ENCODE results near the gene FILIP1L. TPM values are rescaled to one million over a fixed set of nuclear protein-coding genes. Genes with fewer than 3 reads are reported as not detected.

FILIP1L gene
- total and polyA plus RNA-seq, 2 of the 4 experiments (the other 2 are of a cell fraction) = 11.5 to 19.9 TPM

DNA sequence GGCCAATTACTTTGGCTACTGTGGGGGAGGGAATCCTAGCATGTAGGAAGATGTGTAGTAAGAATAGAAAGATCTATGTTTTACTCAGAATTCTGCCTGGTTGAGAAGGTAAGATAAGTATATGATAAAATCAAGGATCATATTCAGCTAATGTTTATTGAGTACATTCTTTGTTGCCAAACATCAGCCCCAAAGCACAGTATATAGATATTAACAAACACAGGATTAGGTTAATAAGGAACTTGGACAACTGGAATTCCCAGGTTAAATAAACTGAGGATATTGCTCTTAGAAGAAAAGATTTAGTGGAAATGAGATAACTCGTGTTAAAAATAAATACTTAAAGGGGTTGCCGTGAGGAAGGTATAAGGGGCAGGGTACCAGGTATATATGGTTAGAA is 129.6 kb downstream of the FILIP1L start:
- Histone ChIP-seq H3K4me2 (ENCODE audit: low read depth, low read length) (no peak overlapping the region), H3K56ac (ENCODE audit: extremely low read depth, insufficient read depth, low read length) (no peak overlapping the region), H3K9me3 (ENCODE audit: control insufficient read depth, insufficient read depth, low read length) (no peaks in the 10 kb centered on the region), H2BK20ac (ENCODE audit: low read depth, low read length) (no peak overlapping the region), H2BK15ac (ENCODE audit: low read depth, low read length) (no peak overlapping the region), H2AK9ac (replicated peaks; ENCODE audit: low read depth, low read length, poor library complexity) (no peak overlapping the region), H2BK5ac (ENCODE audit: low read depth, low read length, poor library complexity, severe bottlenecking) (no peak overlapping the region), H4K91ac (ENCODE audit: insufficient read depth, low read depth, low read length) (no peak overlapping the region), H3K4me3 (ENCODE audit: insufficient read depth, low read depth, low read length) (no peak overlapping the region), H3K36me3 (ENCODE audit: control insufficient read depth, insufficient read depth, low read length) (no peaks in the 10 kb centered on the region), H2AK5ac (ENCODE audit: low read depth, low read length) (no peak overlapping the region), H4K5ac (ENCODE audit: low read depth, low read length) (0 out of 2 replicates have a peak overlapping the region, but pooled peaks have one; percentile 27), H3K79me1 (ENCODE audit: low read depth in 1 of 2, low read length in 2 of 2) (no peaks in the 10 kb centered on the region), H3K14ac (replicated peaks; ENCODE audit: low read depth, low read length) (no peak overlapping the region), H3K27ac (ENCODE audit: insufficient read depth, low read length) (no peak overlapping the region), H3K27me3 (ENCODE audit: control insufficient read depth, insufficient read depth, low read length) (no peaks in the 10 kb centered on the region), H3K9me1 (ENCODE audit: insufficient read depth, low read length) (no peaks in the 10 kb centered on the region), H4K8ac (ENCODE audit: low read depth in 2 of 2, low read length in 2 of 2) (no peak overlapping the region), H3K23ac (ENCODE audit: low read depth, low read length) (no peak overlapping the region), H3K4me1 (ENCODE audit: control insufficient read depth, insufficient read depth, low read length) (0 out of 2 replicates have a peak, but pooled peaks cover 2% of the 10 kb centered on the region), H2AFZ (replicated peaks; ENCODE audit: low read length, poor library complexity) (no peak overlapping the region), H4K20me1 (ENCODE audit: insufficient read depth, low read length) (no peaks in the 10 kb centered on the region), H3K4ac (ENCODE audit: low read depth, low read length) (no peak overlapping the region), H2BK120ac (ENCODE audit: low read depth, low read length) (no peak overlapping the region), H3K9ac (ENCODE audit: low read depth, low read length) (no peak overlapping the region), H3K18ac (ENCODE audit: low read depth, low read length) (no peak overlapping the region)
- intact Hi-C loops (cut with micrococcal nuclease) = no loop called here
- TF ChIP-seq, protein P1, sequence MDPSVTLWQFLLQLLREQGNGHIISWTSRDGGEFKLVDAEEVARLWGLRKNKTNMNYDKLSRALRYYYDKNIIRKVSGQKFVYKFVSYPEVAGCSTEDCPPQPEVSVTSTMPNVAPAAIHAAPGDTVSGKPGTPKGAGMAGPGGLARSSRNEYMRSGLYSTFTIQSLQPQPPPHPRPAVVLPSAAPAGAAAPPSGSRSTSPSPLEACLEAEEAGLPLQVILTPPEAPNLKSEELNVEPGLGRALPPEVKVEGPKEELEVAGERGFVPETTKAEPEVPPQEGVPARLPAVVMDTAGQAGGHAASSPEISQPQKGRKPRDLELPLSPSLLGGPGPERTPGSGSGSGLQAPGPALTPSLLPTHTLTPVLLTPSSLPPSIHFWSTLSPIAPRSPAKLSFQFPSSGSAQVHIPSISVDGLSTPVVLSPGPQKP (IDR thresholded peaks at IDR 0.05; ENCODE audit: borderline replicate concordance, low read depth, low read length) = no peak
- TF ChIP-seq CEBPB (IDR thresholded peaks at IDR 0.05; ENCODE audit: low read depth, low read length) = no peak
- no peak for TF ChIP-seq POLR2A (IDR thresholded peaks at IDR 0.05; ENCODE audit: low read depth, low read length)
- no peak for TF ChIP-seq MAZ (IDR thresholded peaks at IDR 0.05; ENCODE audit: borderline replicate concordance, low read depth, low read length)
- TF ChIP-seq MAFK (IDR thresholded peaks at IDR 0.05; ENCODE audit: low read depth, low read length) = no peak
- no peak for TF ChIP-seq RCOR1 (IDR thresholded peaks at IDR 0.05; ENCODE audit: insufficient replicate concordance, low read length)
- no peak for TF ChIP-seq MXI1 (IDR thresholded peaks at IDR 0.05; ENCODE audit: borderline replicate concordance, low read depth, low read length)
- TF ChIP-seq, protein P2, sequence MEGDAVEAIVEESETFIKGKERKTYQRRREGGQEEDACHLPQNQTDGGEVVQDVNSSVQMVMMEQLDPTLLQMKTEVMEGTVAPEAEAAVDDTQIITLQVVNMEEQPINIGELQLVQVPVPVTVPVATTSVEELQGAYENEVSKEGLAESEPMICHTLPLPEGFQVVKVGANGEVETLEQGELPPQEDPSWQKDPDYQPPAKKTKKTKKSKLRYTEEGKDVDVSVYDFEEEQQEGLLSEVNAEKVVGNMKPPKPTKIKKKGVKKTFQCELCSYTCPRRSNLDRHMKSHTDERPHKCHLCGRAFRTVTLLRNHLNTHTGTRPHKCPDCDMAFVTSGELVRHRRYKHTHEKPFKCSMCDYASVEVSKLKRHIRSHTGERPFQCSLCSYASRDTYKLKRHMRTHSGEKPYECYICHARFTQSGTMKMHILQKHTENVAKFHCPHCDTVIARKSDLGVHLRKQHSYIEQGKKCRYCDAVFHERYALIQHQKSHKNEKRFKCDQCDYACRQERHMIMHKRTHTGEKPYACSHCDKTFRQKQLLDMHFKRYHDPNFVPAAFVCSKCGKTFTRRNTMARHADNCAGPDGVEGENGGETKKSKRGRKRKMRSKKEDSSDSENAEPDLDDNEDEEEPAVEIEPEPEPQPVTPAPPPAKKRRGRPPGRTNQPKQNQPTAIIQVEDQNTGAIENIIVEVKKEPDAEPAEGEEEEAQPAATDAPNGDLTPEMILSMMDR (conservative IDR thresholded peaks at IDR 0.05; ENCODE audit: low read depth, low read length) = no peak
- no peak for TF ChIP-seq FOS (IDR thresholded peaks at IDR 0.05; ENCODE audit: low read depth, low read length)
- TF ChIP-seq BHLHE40 (IDR thresholded peaks at IDR 0.05; ENCODE audit: low read depth, low read length) = no peak
- TF ChIP-seq, protein P3, sequence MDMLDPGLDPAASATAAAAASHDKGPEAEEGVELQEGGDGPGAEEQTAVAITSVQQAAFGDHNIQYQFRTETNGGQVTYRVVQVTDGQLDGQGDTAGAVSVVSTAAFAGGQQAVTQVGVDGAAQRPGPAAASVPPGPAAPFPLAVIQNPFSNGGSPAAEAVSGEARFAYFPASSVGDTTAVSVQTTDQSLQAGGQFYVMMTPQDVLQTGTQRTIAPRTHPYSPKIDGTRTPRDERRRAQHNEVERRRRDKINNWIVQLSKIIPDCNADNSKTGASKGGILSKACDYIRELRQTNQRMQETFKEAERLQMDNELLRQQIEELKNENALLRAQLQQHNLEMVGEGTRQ (IDR thresholded peaks at IDR 0.05; ENCODE audit: low read depth, low read length) = no peak
- TF ChIP-seq NFE2L2 (IDR thresholded peaks at IDR 0.05; ENCODE audit: low read depth, low read length) = no peak
- no peak for TF ChIP-seq RAD21 (IDR thresholded peaks at IDR 0.05; ENCODE audit: low read length)
- TF ChIP-seq SMC3 (IDR thresholded peaks at IDR 0.05; ENCODE audit: low read depth, low read length) = no peak
- no peak for TF ChIP-seq CHD1 (IDR thresholded peaks at IDR 0.05; ENCODE audit: low read depth, low read length)
- TF ChIP-seq RFX5 (IDR thresholded peaks at IDR 0.05; ENCODE audit: low read depth, low read length) = no peak
- BruUV-seq (replicated peaks) = no TSS peak
- in situ Hi-C loops (cut with MboI; ENCODE audit: low sequenced_read_pairs) = no loop called here
- ATAC-seq (ENCODE audit: low read depth) (no peak), DNase-seq (no peak)
- POLR2A ChIA-PET (ENCODE audit: unreplicated experiment) = no interaction called here
- CTCF ChIA-PET = interaction anchor here (0.6 kb wide), 1 partner anchor 222 kb away, joined by 4 read pairs; no protein-coding TSS in a partner anchor
- dilution Hi-C loops (cut with HindIII; ENCODE audit: low sequenced_read_pairs, unreplicated experiment) = no loop called here
- WGBS, 2 experiments (ENCODE audit: extremely low coverage in 2 of 2, insufficient read length in 1 of 2) = no CpG with 5 or more reads among the region's 2 CpGs

All from IMR-90 (cell line).